NT2/D1 (cell line): ENCODE measurements around the gene EIF5A.
A peak's percentile ranks its signal among the peaks of the same experiment; 100 is the strongest.

Experiments
- DNase-seq: peaks from one replicate; pipeline ENCODE4 v3.0.0-alpha.2; 2011; ENCODE audit warnings: low read depth, low spot score
- H3K27me3 ChIP-seq: 2 replicates; pipeline ENCODE4 v1.6.0; 2011; ENCODE audit warnings: mild to moderate bottlenecking; ENCODE audit not compliant: insufficient read length, insufficient read depth
- H3K36me3 ChIP-seq: 2 replicates; pipeline ENCODE4 v1.6.1; 2011; ENCODE audit warnings: mild to moderate bottlenecking, low read length, mixed read lengths; ENCODE audit not compliant: insufficient read depth, insufficient read length
- H3K4me1 ChIP-seq: 2 replicates; pipeline ENCODE4 v1.5.1; 2011; ENCODE audit not compliant: insufficient read depth, insufficient read length
- H3K4me3 ChIP-seq: 2 replicates; pipeline ENCODE4 v1.5.1; 2011; ENCODE audit warnings: low read depth; ENCODE audit not compliant: insufficient read length
- H3K9ac ChIP-seq: 2 replicates; pipeline ENCODE4 v1.6.0; 2011; ENCODE audit warnings: low read depth; ENCODE audit not compliant: insufficient read length
- H3K9me3 ChIP-seq: 2 replicates; pipeline ENCODE4 v1.5.1; 2011; ENCODE audit warnings: mild to moderate bottlenecking, low read length; ENCODE audit not compliant: insufficient read depth
- SUZ12 ChIP-seq: IDR thresholded peaks from 2 replicates; pipeline ENCODE4 v1.6.1; 2011; ENCODE audit not compliant: insufficient read length, insufficient read depth; ENCODE audit errors: extremely low read depth
- YY1 ChIP-seq: IDR thresholded peaks from 2 replicates; pipeline ENCODE4 v1.6.1; 2011; ENCODE audit not compliant: insufficient read length, insufficient read depth
- ZNF274 ChIP-seq: IDR thresholded peaks from 2 replicates; pipeline ENCODE4 v1.6.1; 2011; ENCODE audit warnings: mild to moderate bottlenecking, low read depth, low read length

Gene EIF5A

DNA sequence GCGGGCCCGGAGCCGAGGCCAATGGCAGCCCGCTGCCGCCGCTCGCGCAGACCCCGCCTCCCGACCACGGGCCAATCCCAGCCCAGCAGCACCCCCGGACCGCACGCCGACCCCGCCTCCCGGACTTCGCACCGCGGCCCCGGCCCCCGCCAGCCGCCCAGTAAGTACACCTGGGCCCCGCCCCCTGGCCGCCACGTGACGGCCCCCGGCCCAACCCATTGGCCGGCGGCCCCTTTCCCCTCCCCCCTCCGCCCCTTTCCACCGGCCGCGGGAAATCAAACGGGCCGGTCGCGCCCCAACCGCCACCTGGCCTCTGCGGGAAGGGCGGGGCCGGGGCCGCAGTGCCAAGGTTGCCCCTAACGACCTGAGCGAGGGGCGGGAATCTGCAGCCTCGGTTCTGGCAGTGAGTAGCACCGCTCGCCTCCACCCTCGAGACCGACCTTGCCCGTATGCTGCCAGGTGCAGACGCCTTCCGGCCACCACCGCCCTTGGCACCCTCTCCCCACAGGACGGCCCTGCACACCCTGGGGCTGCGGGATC lies 12.7 kb upstream of the EIF5A start, which contains the start of gene YBX2:
Gene YBX2, minus strand, starts transcription at position 26 of the 540 bp plus-strand sequence. CDS start 139 bp downstream, outside the sequence.
- Histone ChIP-seq H3K27me3 (peaks cover 12% of the 10 kb centered on the region), H3K4me1 (peaks cover 9% of the 10 kb centered on the region), H3K4me3 (peak within 1 kb of the TSS; percentile 29), H3K9me3 (no peaks in the 10 kb centered on the region; the same call in 1 of the 2 replicates), H3K36me3 (no peaks in the 10 kb centered on the region), H3K9ac (peak within 1 kb of the TSS; percentile 50)
- DNase-seq = peak; percentile 72
- TF ChIP-seq SUZ12 (no peak), YY1 (no peak), ZNF274 (no peak)

DNA sequence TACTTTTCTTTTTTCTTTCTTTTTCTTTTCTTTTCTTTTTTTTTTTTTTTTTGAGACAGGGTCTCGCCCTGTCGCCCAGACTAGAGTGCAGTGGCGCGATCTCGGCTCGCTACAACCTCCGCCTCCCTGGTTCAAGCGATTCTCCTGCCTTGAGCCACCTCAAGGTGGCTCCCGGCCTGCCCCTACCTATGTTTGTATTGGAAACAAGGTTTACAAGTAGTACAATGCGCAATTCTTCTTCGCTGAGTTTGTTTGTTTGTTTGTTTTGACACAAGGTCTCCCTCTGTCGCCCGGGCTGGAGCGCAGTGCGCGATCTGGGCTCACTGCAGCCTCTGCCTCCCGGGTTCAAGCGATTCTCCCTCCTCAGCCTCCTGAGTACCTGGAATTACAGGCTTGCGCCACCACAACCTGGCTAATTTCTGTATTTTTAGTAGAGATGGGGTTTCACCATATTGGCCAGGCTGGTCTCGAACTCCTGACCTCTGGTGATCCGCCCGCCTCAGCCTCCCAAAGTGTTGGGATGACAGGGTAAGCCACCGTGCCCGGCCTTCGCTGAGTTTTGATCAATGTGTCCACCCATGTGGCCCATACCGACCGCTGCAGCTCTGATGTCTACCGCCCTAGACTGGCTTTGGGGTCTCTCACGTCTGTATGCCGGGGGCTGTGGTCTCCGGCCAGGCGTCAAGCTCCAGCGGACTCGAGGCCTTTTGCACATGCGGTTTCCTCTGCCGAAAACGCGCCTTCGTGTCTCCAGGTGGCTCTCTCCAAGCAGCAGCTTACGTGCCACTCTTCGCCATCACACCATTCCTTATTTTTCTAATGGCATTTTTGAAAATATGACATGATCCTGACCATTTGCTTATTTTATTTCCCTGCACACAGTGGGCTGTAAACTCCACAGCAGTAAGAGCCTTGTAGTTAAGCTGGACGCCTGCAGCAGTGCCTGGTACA lies 11.9 kb upstream of the EIF5A start:
- Histone ChIP-seq H3K36me3 (no peaks in the 10 kb centered on the region), H3K27me3 (peaks cover 12% of the 10 kb centered on the region), H3K4me1 (peaks cover 9% of the 10 kb centered on the region), H3K4me3 (peak overlapping the region; percentile 29), H3K9me3 (no peaks in the 10 kb centered on the region; the same call in 1 of the 2 replicates), H3K9ac (no peak overlapping the region)
- DNase-seq = no peak
- TF ChIP-seq YY1 (no peak), ZNF274 (no peak), SUZ12 (no peak)

DNA sequence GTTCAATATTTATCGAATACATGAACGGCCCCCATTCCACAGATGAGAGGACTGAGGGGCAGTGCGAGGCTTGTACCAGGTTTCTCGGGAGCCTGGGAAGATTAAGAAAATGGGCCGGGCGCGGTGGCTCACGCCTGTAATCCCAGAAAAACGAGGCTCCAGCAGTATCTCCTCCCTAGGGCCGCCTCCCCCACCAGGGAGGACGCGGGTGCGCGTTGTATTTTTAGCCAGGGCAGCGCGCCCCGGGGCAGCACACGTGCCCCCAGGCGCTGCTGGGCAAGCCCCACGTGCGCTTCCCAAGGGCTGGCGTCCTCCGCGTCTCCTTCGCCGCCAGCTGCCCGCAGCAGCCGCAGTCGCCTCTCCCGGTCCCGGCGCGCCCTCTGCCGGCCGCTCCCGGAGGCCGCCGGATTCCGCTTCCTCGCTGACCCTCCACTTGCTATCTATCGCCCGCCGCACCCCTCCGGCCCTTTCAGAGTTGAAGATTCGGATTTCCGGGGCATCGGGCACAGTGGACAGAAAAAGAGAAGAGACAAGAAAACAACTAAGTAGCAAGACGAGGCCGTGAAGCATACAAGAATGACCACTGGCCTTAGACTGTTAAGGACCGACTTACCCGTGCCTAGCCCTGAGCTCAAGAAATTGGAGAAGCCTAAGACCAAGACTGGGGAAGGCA lies 11.1 kb upstream of the EIF5A start:
- TF ChIP-seq YY1 (no peak), SUZ12 (no peak), ZNF274 (no peak)
- no peak for DNase-seq
- Histone ChIP-seq H3K27me3 (peaks cover 12% of the 10 kb centered on the region), H3K4me3 (no peak overlapping the region), H3K36me3 (no peaks in the 10 kb centered on the region), H3K4me1 (peaks cover 9% of the 10 kb centered on the region), H3K9me3 (no peaks in the 10 kb centered on the region; the same call in 1 of the 2 replicates), H3K9ac (peak overlapping the region; percentile 42)

DNA sequence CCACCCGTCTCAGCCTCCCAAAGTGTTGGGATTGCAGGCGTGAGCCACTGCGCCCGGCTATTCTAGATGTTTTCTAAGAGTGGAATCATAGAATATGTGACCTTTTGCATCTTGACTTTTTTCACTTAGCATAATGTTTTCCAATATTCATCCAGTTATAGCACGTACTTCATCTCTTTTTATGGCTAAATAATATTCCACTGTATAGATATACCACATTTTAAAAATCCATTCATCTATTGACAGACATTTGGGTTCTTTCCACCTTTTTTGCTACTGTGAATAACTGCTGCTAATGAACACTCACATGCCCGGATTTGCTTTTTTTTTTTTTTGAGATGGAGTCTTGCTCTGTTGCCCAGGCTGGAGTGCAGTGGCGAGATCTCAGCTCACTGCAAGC lies 3.2 kb upstream of the EIF5A start:
- TF ChIP-seq ZNF274 = no peak
- TF ChIP-seq YY1 = no peak
- H3K36me3 ChIP-seq = peaks cover 8% of the 10 kb centered on the region
- H3K27me3 ChIP-seq = no peaks in the 10 kb centered on the region
- DNase-seq = no peak
- H3K4me3 ChIP-seq = no peak overlapping the region
- no peaks in the 10 kb centered on the region for H3K4me1 ChIP-seq
- H3K9me3 ChIP-seq = no peaks in the 10 kb centered on the region
- no peak overlapping the region for H3K9ac ChIP-seq

DNA sequence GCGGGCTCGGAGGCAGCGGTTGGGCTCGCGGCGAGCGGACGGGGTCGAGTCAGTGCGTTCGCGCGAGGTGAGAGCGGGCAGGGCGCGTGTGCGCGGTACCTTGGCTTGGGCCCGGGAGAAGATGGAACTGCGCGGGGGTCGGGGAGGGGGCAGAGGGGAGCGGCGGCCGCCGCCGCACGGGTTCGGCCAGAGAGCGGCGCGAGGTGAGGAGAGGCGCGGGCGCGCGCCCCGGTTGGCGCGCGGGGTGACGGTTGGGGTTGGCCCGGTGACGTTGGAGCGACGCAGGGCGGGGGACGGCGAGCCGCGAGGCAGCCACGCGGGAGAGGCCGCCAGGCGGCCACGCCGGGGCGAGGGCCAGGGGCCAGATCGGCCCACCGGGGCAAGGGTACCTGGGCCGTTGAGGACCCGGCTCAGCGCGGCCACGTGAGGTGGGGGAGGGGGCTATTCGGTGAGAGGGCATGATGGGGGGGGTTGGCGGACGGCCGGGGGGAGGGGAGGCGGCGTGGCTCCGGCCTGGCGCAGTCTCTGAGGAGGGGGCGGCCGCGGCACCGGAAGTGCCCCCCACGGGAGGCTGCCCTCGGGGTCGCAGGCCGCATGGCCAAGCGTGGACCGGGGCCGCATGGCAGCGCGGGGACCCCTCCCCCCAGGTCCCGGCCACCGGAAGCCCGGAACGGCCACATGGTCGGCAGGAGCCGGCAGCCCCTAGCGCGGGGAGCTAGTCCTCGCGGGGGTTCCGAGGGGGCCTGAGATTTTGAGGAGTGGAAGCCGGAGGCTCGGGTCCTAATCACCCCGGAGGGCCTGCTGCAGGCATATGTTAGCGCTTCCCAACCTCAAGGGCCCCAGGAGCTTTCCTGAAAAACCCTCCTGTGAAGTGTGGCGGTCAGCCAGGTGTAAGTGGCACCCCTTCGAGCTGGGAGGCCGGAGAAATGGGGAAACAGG lies 527 bp downstream of the EIF5A start:
- no peaks in the 10 kb centered on the region for H3K9me3 ChIP-seq
- peak overlapping the region; percentile 94 for H3K4me3 ChIP-seq
- DNase-seq = no peak
- peaks cover 6% of the 10 kb centered on the region for H3K4me1 ChIP-seq
- peak overlapping the region; percentile 96 for H3K9ac ChIP-seq
- H3K36me3 ChIP-seq = peaks cover 43% of the 10 kb centered on the region
- TF ChIP-seq YY1 (no peak), SUZ12 (no peak), ZNF274 (no peak)
- no peaks in the 10 kb centered on the region for H3K27me3 ChIP-seq

DNA sequence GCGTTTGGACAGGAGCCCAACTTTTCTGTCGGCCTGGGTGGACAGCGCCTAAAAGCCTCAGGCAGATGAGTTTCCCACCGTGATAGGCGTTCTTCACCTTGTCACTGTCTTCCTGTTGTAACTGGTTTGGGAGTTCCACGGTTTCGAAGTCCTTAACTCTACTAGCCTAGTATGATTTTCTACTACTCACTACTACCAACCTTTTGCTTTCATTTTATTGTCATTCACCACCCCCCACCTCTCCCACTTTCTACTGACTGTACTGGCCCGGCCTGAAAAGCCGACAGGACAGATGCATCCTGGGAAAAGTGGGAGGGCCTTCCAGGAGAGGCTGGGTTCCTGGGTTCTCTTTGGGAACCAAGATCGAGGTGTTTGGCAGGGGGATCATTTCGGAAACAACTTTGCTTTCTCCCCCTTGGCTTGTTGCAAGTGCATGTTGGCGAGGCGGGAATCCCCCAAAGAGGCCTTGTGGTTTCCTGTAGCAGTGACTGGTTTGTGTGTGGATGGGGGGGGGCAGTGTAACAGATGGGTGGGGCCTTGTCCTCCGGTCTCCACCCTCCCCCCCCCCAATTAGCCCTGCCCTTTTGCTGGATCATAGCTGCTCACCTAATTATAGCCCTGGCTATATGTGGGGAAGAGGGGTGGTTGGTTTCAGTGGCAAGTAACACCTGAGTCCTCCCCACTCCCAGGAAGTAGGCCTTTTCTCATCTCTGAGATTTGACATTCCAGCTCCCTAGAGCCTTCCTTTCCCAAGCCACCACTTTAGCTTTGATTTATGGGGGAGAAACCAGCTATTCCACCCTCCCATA lies 1.4 kb downstream of the EIF5A start:
- Histone ChIP-seq H3K27me3 (no peaks in the 10 kb centered on the region), H3K4me3 (peak overlapping the region; percentile 94), H3K9me3 (no peaks in the 10 kb centered on the region), H3K36me3 (peaks cover 52% of the 10 kb centered on the region), H3K4me1 (peaks cover 10% of the 10 kb centered on the region), H3K9ac (peak overlapping the region; percentile 96)
- TF ChIP-seq YY1 (no peak), ZNF274 (no peak), SUZ12 (no peak)
- no peak for DNase-seq
